Measurements from ENCODE around the gene SPHK2.
A peak's percentile ranks its signal among the peaks of the same experiment; 100 is the strongest.
"Not testable (repeated sequence)": the region's sequence is repeated elsewhere in the genome, so short reads cannot be mapped to it uniquely, and the experiment has no call there.

The SPHK2 gene

GRCh38 chr19:48627201-48627864, 8.0 kb downstream of the SPHK2 start:
- Histone ChIP-seq H3K9me3 (ENCODE audit: insufficient read depth, low read depth, low read length) (no peaks in the 10 kb centered on the region), H3K4me1 (ENCODE audit: insufficient read depth, low read length) (peaks cover 13% of the 10 kb centered on the region), H3K9ac (ENCODE audit: low read depth, low read length) (no peak overlapping the region), H3K27me3 (ENCODE audit: insufficient read depth, low read length) (no peaks in the 10 kb centered on the region), H3K4me3 (ENCODE audit: low read length) (no peak overlapping the region), H3K27ac (ENCODE audit: low read depth, low read length) (peak overlapping the region; percentile 25; the same call in 1 of the 2 replicates), H3K36me3 (ENCODE audit: insufficient read depth, low read length) (0 out of 2 replicates have a peak, but pooled peaks cover 3% of the 10 kb centered on the region)
- WGBS, result 85% methylated on average over 6 of the region's 6 CpGs

- Histone ChIP-seq H3K9me3 (ENCODE audit: insufficient read depth, low read depth, low read length) (no peaks in the 10 kb centered on the region), H3K4me1 (ENCODE audit: insufficient read depth, low read length) (peaks cover 13% of the 10 kb centered on the region), H3K27me3 (ENCODE audit: insufficient read depth, low read length) (no peaks in the 10 kb centered on the region), H3K4me3 (ENCODE audit: low read length) (no peak overlapping the region), H3K36me3 (ENCODE audit: insufficient read depth, low read length) (0 out of 2 replicates have a peak, but pooled peaks cover 4% of the 10 kb centered on the region), H3K27ac (ENCODE audit: low read depth, low read length) (no peak overlapping the region; the same call in 1 of the 2 replicates), H3K9ac (ENCODE audit: low read depth, low read length) (no peak overlapping the region)
- 92% methylated on average over 17 of the region's 17 CpGs for WGBS
Observed at GRCh38 chr19:48627865-48628314, 8.6 kb downstream of the SPHK2 start.

- no peaks in the 10 kb centered on the region for H3K27me3 ChIP-seq (ENCODE audit: insufficient read depth, low read length)
- 0 out of 2 replicates have a peak, but pooled peaks cover 5% of the 10 kb centered on the region for H3K36me3 ChIP-seq (ENCODE audit: insufficient read depth, low read length)
- H3K4me1 ChIP-seq (ENCODE audit: insufficient read depth, low read length), result peaks cover 8% of the 10 kb centered on the region
- 91% methylated on average over 34 of the region's 34 CpGs for WGBS
- no peak overlapping the region for H3K27ac ChIP-seq (ENCODE audit: low read depth, low read length)
- H3K9ac ChIP-seq (ENCODE audit: low read depth, low read length), result no peak overlapping the region
- H3K9me3 ChIP-seq (ENCODE audit: insufficient read depth, low read depth, low read length), result no peaks in the 10 kb centered on the region
- H3K4me3 ChIP-seq (ENCODE audit: low read length), result no peak overlapping the region
Observed at GRCh38 chr19:48628486-48629296, 9.4 kb downstream of the SPHK2 start.

- 96% methylated on average over 22 of the region's 22 CpGs for whole genome bisulfite sequencing
- Histone ChIP-seq H3K9me3 (ENCODE audit: insufficient read depth, low read depth, low read length) (no peaks in the 10 kb centered on the region), H3K27me3 (ENCODE audit: insufficient read depth, low read length) (no peaks in the 10 kb centered on the region), H3K4me3 (ENCODE audit: low read length) (no peak overlapping the region; the same call in 1 of the 2 replicates), H3K27ac (ENCODE audit: low read depth, low read length) (peak overlapping the region; percentile 8; the same call in 1 of the 2 replicates), H3K9ac (ENCODE audit: low read depth, low read length) (no peak overlapping the region), H3K4me1 (ENCODE audit: insufficient read depth, low read length) (peaks cover 12% of the 10 kb centered on the region), H3K36me3 (ENCODE audit: insufficient read depth, low read length) (0 out of 2 replicates have a peak, but pooled peaks cover 5% of the 10 kb centered on the region)
Observed at GRCh38 chr19:48629297-48629598, 9.9 kb downstream of the SPHK2 start.

- Histone ChIP-seq H3K4me3 (ENCODE audit: low read length) (peak overlapping the region; percentile 48), H3K36me3 (ENCODE audit: insufficient read depth, low read length) (0 out of 2 replicates have a peak, but pooled peaks cover 5% of the 10 kb centered on the region), H3K9ac (ENCODE audit: low read depth, low read length) (peak overlapping the region; percentile 55), H3K4me1 (ENCODE audit: insufficient read depth, low read length) (peaks cover 13% of the 10 kb centered on the region), H3K27me3 (ENCODE audit: insufficient read depth, low read length) (no peaks in the 10 kb centered on the region), H3K9me3 (ENCODE audit: insufficient read depth, low read depth, low read length) (no peaks in the 10 kb centered on the region), H3K27ac (ENCODE audit: low read depth, low read length) (peak overlapping the region; percentile 87; the same call in 1 of the 2 replicates)
- WGBS, result 27% methylated on average over 48 of the region's 48 CpGs
Observed at GRCh38 chr19:48629599-48630295, 10.4 kb downstream of the SPHK2 start.

GRCh38 chr19:48630296-48631063, 11.2 kb downstream of the SPHK2 start:
- Histone ChIP-seq H3K36me3 (ENCODE audit: insufficient read depth, low read length) (0 out of 2 replicates have a peak, but pooled peaks cover 5% of the 10 kb centered on the region), H3K4me3 (ENCODE audit: low read length) (peak overlapping the region; percentile 48), H3K27me3 (ENCODE audit: insufficient read depth, low read length) (no peaks in the 10 kb centered on the region), H3K9ac (ENCODE audit: low read depth, low read length) (peak overlapping the region; percentile 55), H3K27ac (ENCODE audit: low read depth, low read length) (peak overlapping the region; percentile 87; the same call in 1 of the 2 replicates), H3K9me3 (ENCODE audit: insufficient read depth, low read depth, low read length) (no peaks in the 10 kb centered on the region), H3K4me1 (ENCODE audit: insufficient read depth, low read length) (peaks cover 6% of the 10 kb centered on the region)
- WGBS, result 3% methylated on average over 43 of the region's 47 CpGs

- Histone ChIP-seq H3K9ac (ENCODE audit: low read depth, low read length) (no peak overlapping the region; the same call in 1 of the 2 replicates), H3K4me3 (ENCODE audit: low read length) (peak overlapping the region; percentile 48), H3K9me3 (ENCODE audit: insufficient read depth, low read depth, low read length) (no peaks in the 10 kb centered on the region), H3K4me1 (ENCODE audit: insufficient read depth, low read length) (peaks cover 6% of the 10 kb centered on the region), H3K36me3 (ENCODE audit: insufficient read depth, low read length) (0 out of 2 replicates have a peak, but pooled peaks cover 4% of the 10 kb centered on the region), H3K27ac (ENCODE audit: low read depth, low read length) (peak overlapping the region; percentile 87; the same call in 1 of the 2 replicates), H3K27me3 (ENCODE audit: insufficient read depth, low read length) (peaks cover 6% of the 10 kb centered on the region)
- whole genome bisulfite sequencing, result 84% methylated on average over 3 of the region's 3 CpGs
Observed at GRCh38 chr19:48631225-48631624, 11.9 kb downstream of the SPHK2 start.

- H3K4me1 ChIP-seq (ENCODE audit: insufficient read depth, low read length); H3K4me3 ChIP-seq (ENCODE audit: low read length); H3K36me3 ChIP-seq (ENCODE audit: insufficient read depth, low read length); H3K9ac ChIP-seq (ENCODE audit: low read depth, low read length); H3K27ac ChIP-seq (ENCODE audit: low read depth, low read length); H3K9me3 ChIP-seq (ENCODE audit: insufficient read depth, low read depth, low read length): not testable (repeated sequence)
- H3K27me3 ChIP-seq (ENCODE audit: insufficient read depth, low read length), result peaks cover 15% of the 10 kb centered on the region
- WGBS, result 96% methylated on average over 11 of the region's 11 CpGs
Observed at GRCh38 chr19:48632286-48632685, 13.0 kb downstream of the SPHK2 start.

GRCh38 chr19:48632692-48633147, 13.4 kb downstream of the SPHK2 start:
- H3K27ac ChIP-seq (ENCODE audit: low read depth, low read length), result no peak overlapping the region
- no peak overlapping the region for H3K4me3 ChIP-seq (ENCODE audit: low read length)
- H3K9me3 ChIP-seq (ENCODE audit: insufficient read depth, low read depth, low read length), result no peaks in the 10 kb centered on the region
- H3K36me3 ChIP-seq (ENCODE audit: insufficient read depth, low read length), result 0 out of 2 replicates have a peak, but pooled peaks cover 2% of the 10 kb centered on the region
- peaks cover 6% of the 10 kb centered on the region for H3K4me1 ChIP-seq (ENCODE audit: insufficient read depth, low read length)
- H3K27me3 ChIP-seq (ENCODE audit: insufficient read depth, low read length), result peaks cover 15% of the 10 kb centered on the region
- H3K9ac ChIP-seq (ENCODE audit: low read depth, low read length), result no peak overlapping the region
